BLaER1 (cell line): Measurements from ENCODE around the gene WDR64.
"Not testable (repeated sequence)": the region's sequence is repeated elsewhere in the genome, so short reads cannot be mapped to it uniquely, and the experiment has no call there.

ENCODE experiments used
- H3K27ac ChIP-seq: shearing (Covaris generic); formaldehyde crosslinking; 2 replicates; pipeline ENCODE4 v1.8.1; 2022
- H3K27me3 ChIP-seq: shearing (Covaris generic); formaldehyde crosslinking; 2 replicates; pipeline ENCODE4 v1.8.1; 2022
- H3K36me3 ChIP-seq: shearing (Covaris generic); formaldehyde crosslinking; 2 replicates; pipeline ENCODE4 v1.8.1; 2022
- H3K4me1 ChIP-seq: shearing (Covaris generic); formaldehyde crosslinking; 2 replicates; pipeline ENCODE4 v1.8.1; 2022
- H3K4me2 ChIP-seq: shearing (Covaris generic); formaldehyde crosslinking; 2 replicates; pipeline ENCODE4 v1.8.1; 2022
- H3K4me3 ChIP-seq: shearing (Covaris generic); formaldehyde crosslinking; 2 replicates; pipeline ENCODE4 v1.8.1; 2022
- H3K9ac ChIP-seq: shearing (Covaris generic); formaldehyde crosslinking; 2 replicates; pipeline ENCODE4 v1.8.1; 2022
- H3K9me3 ChIP-seq: shearing (Covaris generic); formaldehyde crosslinking; 2 replicates; pipeline ENCODE4 v1.8.1; 2022
- H4K20me1 ChIP-seq: shearing (Covaris generic); formaldehyde crosslinking; 2 replicates; pipeline ENCODE4 v1.8.1; 2022
- Cebpa-rat ChIP-seq: shearing (Covaris generic); IDR thresholded peaks from 2 replicates; pipeline ENCODE4 v1.8.1; 2022

The WDR64 gene

GRCh38 chr1:241825581-241825980 is 173.5 kb downstream of the WDR64 start:
- Histone ChIP-seq H3K27me3 (no peaks in the 10 kb centered on the region), H3K27ac (no peak overlapping the region), H4K20me1 (no peaks in the 10 kb centered on the region), H3K4me2 (no peak overlapping the region), H3K4me1 (no peaks in the 10 kb centered on the region), H3K4me3 (no peak overlapping the region), H3K36me3 (no peaks in the 10 kb centered on the region), H3K9ac (no peak overlapping the region), H3K9me3 (no peaks in the 10 kb centered on the region)
- no peak for TF ChIP-seq Cebpa-rat

- H3K27ac ChIP-seq, H3K9me3 ChIP-seq, H4K20me1 ChIP-seq, H3K4me2 ChIP-seq, H3K36me3 ChIP-seq, H3K4me3 ChIP-seq, H3K9ac ChIP-seq, H3K4me1 ChIP-seq, H3K27me3 ChIP-seq: not testable (repeated sequence)
Measured at GRCh38 chr1:241826613-241827012, 174.5 kb downstream of the WDR64 start.

GRCh38 chr1:241827264-241827663 is 175.2 kb downstream of the WDR64 start:
- no peak overlapping the region for H3K9ac ChIP-seq

GRCh38 chr1:241828463-241829021 is 176.5 kb downstream of the WDR64 start:
- no peak overlapping the region for H3K4me2 ChIP-seq
- no peak overlapping the region for H3K9ac ChIP-seq
- no peaks in the 10 kb centered on the region for H4K20me1 ChIP-seq
- H3K27ac ChIP-seq = no peak overlapping the region
- H3K9me3 ChIP-seq = no peaks in the 10 kb centered on the region
- TF ChIP-seq Cebpa-rat = no peak
- H3K4me1 ChIP-seq = peaks cover 9% of the 10 kb centered on the region
- no peaks in the 10 kb centered on the region for H3K36me3 ChIP-seq
- H3K27me3 ChIP-seq = no peaks in the 10 kb centered on the region
- no peak overlapping the region for H3K4me3 ChIP-seq

More at GRCh38 chr1:241827264-241827663, 175.2 kb downstream of the WDR64 start:
- no peak for TF ChIP-seq Cebpa-rat
- Histone ChIP-seq H4K20me1 (no peaks in the 10 kb centered on the region), H3K9me3 (no peaks in the 10 kb centered on the region), H3K4me2 (no peak overlapping the region), H3K4me3 (no peak overlapping the region), H3K27ac (no peak overlapping the region), H3K4me1 (peaks cover 5% of the 10 kb centered on the region), H3K36me3 (no peaks in the 10 kb centered on the region), H3K27me3 (no peaks in the 10 kb centered on the region)

GRCh38 chr1:241829468-241829867 is 177.4 kb downstream of the WDR64 start:
- no peak for TF ChIP-seq Cebpa-rat
- Histone ChIP-seq H3K4me3 (no peak overlapping the region), H3K4me2 (no peak overlapping the region), H3K36me3 (no peaks in the 10 kb centered on the region), H4K20me1 (no peaks in the 10 kb centered on the region), H3K4me1 (peaks cover 9% of the 10 kb centered on the region), H3K27ac (no peak overlapping the region), H3K9me3 (no peaks in the 10 kb centered on the region), H3K27me3 (no peaks in the 10 kb centered on the region), H3K9ac (no peak overlapping the region)

GRCh38 chr1:241834733-241835377 is 182.8 kb downstream of the WDR64 start:
- no peak for TF ChIP-seq Cebpa-rat
- Histone ChIP-seq H3K4me2 (no peak overlapping the region), H3K27ac (no peak overlapping the region), H3K4me1 (peaks cover 9% of the 10 kb centered on the region), H3K4me3 (no peak overlapping the region), H4K20me1 (no peaks in the 10 kb centered on the region), H3K9ac (no peak overlapping the region), H3K36me3 (no peaks in the 10 kb centered on the region), H3K9me3 (no peaks in the 10 kb centered on the region), H3K27me3 (no peaks in the 10 kb centered on the region)

GRCh38 chr1:241836941-241837340 is 184.9 kb downstream of the WDR64 start:
- Histone ChIP-seq H3K4me2 (no peak overlapping the region), H3K9ac (no peak overlapping the region), H3K27me3 (no peaks in the 10 kb centered on the region), H3K4me1 (peaks cover 7% of the 10 kb centered on the region), H3K9me3 (no peaks in the 10 kb centered on the region), H4K20me1 (no peaks in the 10 kb centered on the region), H3K27ac (no peak overlapping the region), H3K4me3 (no peak overlapping the region), H3K36me3 (no peaks in the 10 kb centered on the region)
- no peak for TF ChIP-seq Cebpa-rat

- no peaks in the 10 kb centered on the region for H3K36me3 ChIP-seq
- no peak overlapping the region for H3K27ac ChIP-seq
- no peak overlapping the region for H3K4me2 ChIP-seq
- H3K4me3 ChIP-seq = no peak overlapping the region
- no peak for TF ChIP-seq Cebpa-rat
- no peaks in the 10 kb centered on the region for H3K27me3 ChIP-seq
- no peaks in the 10 kb centered on the region for H3K9me3 ChIP-seq
- no peaks in the 10 kb centered on the region for H4K20me1 ChIP-seq
- peaks cover 2% of the 10 kb centered on the region; the same call in 1 of the 2 replicates for H3K4me1 ChIP-seq
- H3K9ac ChIP-seq = no peak overlapping the region
Measured at GRCh38 chr1:241837416-241837815, 185.3 kb downstream of the WDR64 start.

- H3K4me2 ChIP-seq = no peak overlapping the region
Measured at GRCh38 chr1:241837901-241838300, 185.8 kb downstream of the WDR64 start.

GRCh38 chr1:241838897-241839296 is 186.8 kb downstream of the WDR64 start:
- Histone ChIP-seq H4K20me1 (no peaks in the 10 kb centered on the region), H3K4me2 (no peak overlapping the region), H3K27ac (no peak overlapping the region), H3K9ac (no peak overlapping the region), H3K9me3 (no peaks in the 10 kb centered on the region), H3K4me1 (no peaks in the 10 kb centered on the region), H3K36me3 (no peaks in the 10 kb centered on the region), H3K4me3 (no peak overlapping the region), H3K27me3 (no peaks in the 10 kb centered on the region)
- no peak for TF ChIP-seq Cebpa-rat

More at GRCh38 chr1:241837901-241838300, 185.8 kb downstream of the WDR64 start:
- no peak overlapping the region for H3K4me3 ChIP-seq
- H4K20me1 ChIP-seq = no peaks in the 10 kb centered on the region
- no peaks in the 10 kb centered on the region for H3K9me3 ChIP-seq
- no peak for TF ChIP-seq Cebpa-rat
- H3K27me3 ChIP-seq = no peaks in the 10 kb centered on the region
- H3K4me1 ChIP-seq = no peaks in the 10 kb centered on the region
- no peak overlapping the region for H3K27ac ChIP-seq
- H3K36me3 ChIP-seq = no peaks in the 10 kb centered on the region
- no peak overlapping the region for H3K9ac ChIP-seq
